Esophagus (tissue), 2 donors: ENCODE measurements around the gene PPP1R15B. TPM values are rescaled to one million over a fixed set of nuclear protein-coding genes. Genes with fewer than 3 reads are reported as not detected.

Source experiments
- H3K27ac ChIP-seq, 2 donors: one replicate each; pipeline ENCODE4 v1.5.1; 2013; ENCODE audit warnings: low read depth in 2 of 2, mild to moderate bottlenecking in 2 of 2, inconsistent platforms in 1 of 2, low read length in 1 of 2, moderate library complexity in 1 of 2
- H3K27me3 ChIP-seq, 2 donors: one replicate each; pipeline ENCODE4 v1.6.1; 2013; ENCODE audit warnings: low read length in 2 of 2, control low read depth in 1 of 2, mild to moderate bottlenecking in 1 of 2; ENCODE audit not compliant: insufficient read depth in 2 of 2, control insufficient read depth in 1 of 2
- H3K36me3 ChIP-seq, 2 donors: one replicate each; pipeline ENCODE4 v1.6.1; 2013; ENCODE audit warnings: low read length in 1 of 2; ENCODE audit not compliant: control insufficient read depth in 2 of 2, insufficient read depth in 2 of 2
- H3K4me1 ChIP-seq, 2 donors: one replicate each; pipeline ENCODE4 v1.6.1; 2013; ENCODE audit warnings: low read length in 1 of 2; ENCODE audit not compliant: control insufficient read depth in 2 of 2, insufficient read depth in 2 of 2
- H3K4me3 ChIP-seq, 2 donors: one replicate each; pipeline ENCODE4 v1.5.1; 2013; ENCODE audit warnings: low read length in 2 of 2, mild to moderate bottlenecking in 2 of 2, low read depth in 1 of 2, moderate library complexity in 1 of 2
- H3K9me3 ChIP-seq, 2 donors: one replicate each; pipeline ENCODE4 v1.6.1; 2013; ENCODE audit warnings: mild to moderate bottlenecking in 2 of 2, low read depth in 1 of 2, low read length in 1 of 2, moderate library complexity in 1 of 2; ENCODE audit not compliant: control insufficient read depth in 2 of 2, insufficient read depth in 1 of 2
- WGBS, 2 donors: extraction: QIAGEN DNeasy Blood & Tissue Kit; methylation state at CpG; one replicate each; pipeline ENCODE4 v1.1.7; 2013; 5-methylcytosine and 5-hydroxymethylcytosine counted together
- polyA plus RNA-seq, 2 donors: library from polyadenylated mRNA; stranded (reverse); fragments of 200-250 nt; gene quantifications; one replicate each; pipeline ENCODE4 v1.2.3, GENCODE V29; 2013
- donor health status: healthy with polysubstance abuse.
- donor health status: Bipolar disorder and iron deficiency.

The PPP1R15B gene
- polyA plus RNA-seq, 2 donors: 14.1 to 15.7 TPM

GRCh38 chr1:204376465-204376864, 35.2 kb downstream of the PPP1R15B start:
- WGBS, 2 donors: 72 to 78% methylated on average over 6 of the region's 6 CpGs
- no peaks in the 10 kb centered on the region for H3K27me3 ChIP-seq
- peak overlapping the region; percentile 56 to 57 for H3K4me3 ChIP-seq
- no peaks in the 10 kb centered on the region for H3K36me3 ChIP-seq
- no peaks in the 10 kb centered on the region for H3K9me3 ChIP-seq
- H3K4me1 ChIP-seq: peaks cover 0 to 13% of the 10 kb centered on the region in 2 donors
- H3K27ac ChIP-seq: no peak overlapping the region

- Histone ChIP-seq H3K9me3 (no peaks in the 10 kb centered on the region), H3K4me1 (peaks cover 0 to 11% of the 10 kb centered on the region in 2 donors), H3K27ac (no peak overlapping the region), H3K36me3 (peaks cover 0 to 2% of the 10 kb centered on the region in 2 donors), H3K4me3 (peak overlapping the region in 1 of 2 donors; percentile 15), H3K27me3 (no peaks in the 10 kb centered on the region)
- WGBS, 2 donors: 89 to 93% methylated on average over 4 of the region's 4 CpGs
Observed at GRCh38 chr1:204373911-204374310, 37.7 kb downstream of the PPP1R15B start.

GRCh38 chr1:204370176-204370575, 41.4 kb downstream of the PPP1R15B start:
- Histone ChIP-seq H3K27me3 (no peaks in the 10 kb centered on the region), H3K4me3 (no peak overlapping the region), H3K36me3 (peaks cover 0 to 2% of the 10 kb centered on the region in 2 donors), H3K9me3 (no peaks in the 10 kb centered on the region), H3K4me1 (peaks cover 0 to 3% of the 10 kb centered on the region in 2 donors), H3K27ac (no peak overlapping the region)
- 84 to 90% methylated on average over 10 of the region's 10 CpGs for WGBS, 2 donors

GRCh38 chr1:204368996-204369726, 42.5 kb downstream of the PPP1R15B start:
- peaks cover 0 to 2% of the 10 kb centered on the region in 2 donors for H3K36me3 ChIP-seq
- H3K9me3 ChIP-seq: no peaks in the 10 kb centered on the region
- WGBS, 2 donors: 46 to 57% methylated on average over 13 of the region's 13 CpGs
- H3K4me3 ChIP-seq: no peak overlapping the region
- H3K27me3 ChIP-seq: no peaks in the 10 kb centered on the region
- H3K4me1 ChIP-seq: peaks cover 0 to 3% of the 10 kb centered on the region in 2 donors
- H3K27ac ChIP-seq: no peak overlapping the region

- Histone ChIP-seq H3K4me3 (no peak overlapping the region), H3K27me3 (no peaks in the 10 kb centered on the region), H3K27ac (no peak overlapping the region), H3K9me3 (no peaks in the 10 kb centered on the region), H3K36me3 (peaks cover 0 to 2% of the 10 kb centered on the region in 2 donors), H3K4me1 (peaks cover 0 to 3% of the 10 kb centered on the region in 2 donors)
- 74 to 77% methylated on average over 10 of the region's 10 CpGs for WGBS, 2 donors
Observed at GRCh38 chr1:204367956-204368355, 43.7 kb downstream of the PPP1R15B start.

GRCh38 chr1:204367193-204367858, 44.3 kb downstream of the PPP1R15B start:
- Histone ChIP-seq H3K36me3 (peaks cover 0 to 2% of the 10 kb centered on the region in 2 donors), H3K27ac (no peak overlapping the region), H3K4me3 (no peak overlapping the region), H3K27me3 (no peaks in the 10 kb centered on the region), H3K9me3 (no peaks in the 10 kb centered on the region), H3K4me1 (peaks cover 0 to 3% of the 10 kb centered on the region in 2 donors)
- WGBS, 2 donors: 77 to 82% methylated on average over 16 of the region's 16 CpGs

- no peaks in the 10 kb centered on the region for H3K27me3 ChIP-seq
Observed at GRCh38 chr1:204366759-204367158, 44.9 kb downstream of the PPP1R15B start.

GRCh38 chr1:204363335-204364114, 48.1 kb downstream of the PPP1R15B start:
- Histone ChIP-seq H3K4me1 (peaks cover 3% of the 10 kb centered on the region in 2 donors), H3K4me3 (peak overlapping the region; percentile 33 to 35), H3K36me3 (no peaks in the 10 kb centered on the region), H3K27me3 (no peaks in the 10 kb centered on the region), H3K9me3 (no peaks in the 10 kb centered on the region), H3K27ac (peak overlapping the region; percentile 40 to 66)
- WGBS, 2 donors: 0% methylated on average over 27 of the region's 27 CpGs

More at GRCh38 chr1:204366759-204367158, 44.9 kb downstream of the PPP1R15B start:
- no peak overlapping the region for H3K27ac ChIP-seq
- no peak overlapping the region for H3K4me3 ChIP-seq
- peaks cover 0 to 2% of the 10 kb centered on the region in 2 donors for H3K36me3 ChIP-seq
- 78 to 82% methylated on average over 7 of the region's 7 CpGs for WGBS, 2 donors
- peaks cover 0 to 3% of the 10 kb centered on the region in 2 donors for H3K4me1 ChIP-seq
- H3K9me3 ChIP-seq: no peaks in the 10 kb centered on the region

GRCh38 chr1:204362984-204363334, 48.7 kb downstream of the PPP1R15B start:
- Histone ChIP-seq H3K27me3 (no peaks in the 10 kb centered on the region), H3K4me1 (peaks cover 3% of the 10 kb centered on the region in 2 donors), H3K9me3 (no peaks in the 10 kb centered on the region), H3K4me3 (peak overlapping the region; percentile 33 to 35), H3K36me3 (no peaks in the 10 kb centered on the region), H3K27ac (peak overlapping the region; percentile 40 to 66)
- 47 to 50% methylated on average over 11 of the region's 11 CpGs for WGBS, 2 donors
